Right cardiac atrium (tissue), 5 donors: ENCODE measurements around the gene GALM. TPM values are rescaled to one million over a fixed set of nuclear protein-coding genes. Genes with fewer than 3 reads are reported as not detected.
A peak's percentile ranks its signal among the peaks of the same experiment; 100 is the strongest.
"Not testable (repeated sequence)": the region's sequence is repeated elsewhere in the genome, so short reads cannot be mapped to it uniquely, and the experiment has no call there.

Experiments used
- ATAC-seq, 2 donors: fragments of 200-7000 bp; cut with Tn5 transposase; one replicate each; pipeline versions ENCODE4 v1.8.0 to v1.9.1; 2020; ENCODE audit warnings: moderate library complexity in 2 of 2, mild to moderate bottlenecking in 1 of 2
- DNase-seq, 3 donors: peaks; one replicate each; pipeline ENCODE4 v3.0.0-alpha.2; 2020
- H3K27ac ChIP-seq: one replicate; pipeline ENCODE4 v1.5.1; 2013; ENCODE audit warnings: mild to moderate bottlenecking, low read length, control low read depth, moderate library complexity
- H3K27me3 ChIP-seq: one replicate; pipeline ENCODE4 v1.6.1; 2013; ENCODE audit not compliant: control insufficient read depth, insufficient read depth
- H3K4me1 ChIP-seq: one replicate; pipeline ENCODE4 v1.6.1; 2013; ENCODE audit warnings: low read length; ENCODE audit not compliant: control insufficient read depth, insufficient read depth
- H3K4me3 ChIP-seq: one replicate; pipeline ENCODE4 v1.5.1; 2013; ENCODE audit warnings: low read length, control low read depth
- H3K9me3 ChIP-seq: one replicate; pipeline ENCODE4 v1.6.1; 2013; ENCODE audit warnings: low read length; ENCODE audit not compliant: control insufficient read depth
- WGBS: extraction: QIAGEN DNeasy Blood & Tissue Kit; methylation state at CpG from one replicate; pipeline ENCODE4 v1.1.7; 2013; 5-methylcytosine and 5-hydroxymethylcytosine counted together
- intact Hi-C, 4 donors: fragments of 100-400 bp; cut with DNase I; formaldehyde crosslinking; loops; one replicate each; pipeline versions ENCODE4 v1.11.0 to v1.14.0; 2022 to 2023
- polyA plus RNA-seq: library from polyadenylated mRNA; stranded (reverse); fragments of 200-250 nt; gene quantifications from one replicate; pipeline ENCODE4 v1.2.3, GENCODE V29; 2013
- total RNA-seq, 4 donors: library from RNA; stranded (reverse); fragmentation: NEBNext Ultra II Directional; extraction: Animal tissue kit (Norgen Biotek cat#: 25700); gene quantifications; one replicate each; pipeline ENCODE4 v1.2.1, GENCODE V29; 2021
- donor health status: healthy with polysubstance abuse.
- donor health status: DM: no; HTN: yes; CAD: no.
- donor health status: DM: no; HTN: no; CAD: no.
- donor health status: DM: no; HTN: yes; CAD: no; lungs with severe emphysema.
- donor health status: DM: yes; HTN: yes; CAD: no.

Gene GALM
- total and polyA plus RNA-seq, 5 donors = 11.4 to 23.0 (median 19.6) TPM

- DNase-seq, H3K9me3 ChIP-seq, H3K27me3 ChIP-seq, H3K4me1 ChIP-seq, H3K27ac ChIP-seq, intact Hi-C loops, ATAC-seq, H3K4me3 ChIP-seq: not testable (repeated sequence)
- 88% methylated on average over 1 of the region's 1 CpG for WGBS
Observed at GRCh38 chr2:38714941-38715340, 49.0 kb downstream of the GALM start.

GRCh38 chr2:38716185-38716584, 50.3 kb downstream of the GALM start:
- DNase-seq (no peak), ATAC-seq (no peak)
- intact Hi-C loops = no loop called here
- Histone ChIP-seq H3K4me1 (no peaks in the 10 kb centered on the region), H3K27me3 (no peaks in the 10 kb centered on the region), H3K27ac (no peak overlapping the region), H3K4me3 (no peak overlapping the region), H3K9me3 (no peaks in the 10 kb centered on the region)
- WGBS = 76% methylated on average over 6 of the region's 6 CpGs

GRCh38 chr2:38718601-38719000, 52.7 kb downstream of the GALM start:
- Histone ChIP-seq H3K27ac (no peak overlapping the region), H3K27me3 (no peaks in the 10 kb centered on the region), H3K4me3 (no peak overlapping the region), H3K4me1 (no peaks in the 10 kb centered on the region), H3K9me3 (no peaks in the 10 kb centered on the region)
- 80% methylated on average over 4 of the region's 4 CpGs for WGBS
- DNase-seq (no peak), ATAC-seq (no peak)
- intact Hi-C loops = no loop called here

GRCh38 chr2:38719706-38720105, 53.8 kb downstream of the GALM start:
- no peaks in the 10 kb centered on the region for H3K27me3 ChIP-seq
- no peaks in the 10 kb centered on the region for H3K9me3 ChIP-seq
- DNase-seq = no peak
- H3K27ac ChIP-seq = peak overlapping the region; percentile 16
- intact Hi-C loops = loop anchor here in 3 of 4 donors (5.0 to 10.0 kb wide), 3 partner anchors 55 to 405 kb away; partner anchors contain the start of genes HNRNPLL (in 2 of the 3) and GALM (in 1 of the 3)
- WGBS = 90% methylated on average over 12 of the region's 12 CpGs
- ATAC-seq = no peak
- no peaks in the 10 kb centered on the region for H3K4me1 ChIP-seq
- H3K4me3 ChIP-seq = no peak overlapping the region

- peak; percentile 81 to 93 (median 92) for DNase-seq
- intact Hi-C loops = loop anchor here in 3 of 4 donors (5.0 to 10.0 kb wide), 3 partner anchors 56 to 406 kb away; partner anchors contain the start of genes HNRNPLL (in 2 of the 3) and GALM (in 1 of the 3)
- H3K4me1 ChIP-seq = no peaks in the 10 kb centered on the region
- ATAC-seq = peak; percentile 90 to 93
- H3K9me3 ChIP-seq = no peaks in the 10 kb centered on the region
- 17% methylated on average over 4 of the region's 4 CpGs for WGBS
- no peaks in the 10 kb centered on the region for H3K27me3 ChIP-seq
- no peak overlapping the region for H3K4me3 ChIP-seq
- peak overlapping the region; percentile 94 for H3K27ac ChIP-seq
Observed at GRCh38 chr2:38720613-38721241, 54.8 kb downstream of the GALM start.

- intact Hi-C loops = loop anchor here in 3 of 4 donors (5.0 to 10.0 kb wide), 3 partner anchors 58 to 408 kb away; partner anchors contain the start of genes HNRNPLL (in 2 of the 3) and GALM (in 1 of the 3)
- WGBS = 43% methylated on average over 9 of the region's 9 CpGs
- DNase-seq = no peak
- H3K4me3 ChIP-seq = no peak overlapping the region
- no peaks in the 10 kb centered on the region for H3K4me1 ChIP-seq
- ATAC-seq = peak in 1 of 2 donors; percentile 4
- no peaks in the 10 kb centered on the region for H3K9me3 ChIP-seq
- H3K27ac ChIP-seq = peak overlapping the region; percentile 53
- H3K27me3 ChIP-seq = no peaks in the 10 kb centered on the region
Observed at GRCh38 chr2:38722271-38723061, 56.6 kb downstream of the GALM start.

GRCh38 chr2:38723173-38723572, 57.3 kb downstream of the GALM start:
- no peak overlapping the region for H3K4me3 ChIP-seq
- WGBS = 65% methylated on average over 7 of the region's 7 CpGs
- ATAC-seq (no peak), DNase-seq (no peak)
- peak overlapping the region; percentile 6 for H3K27ac ChIP-seq
- intact Hi-C loops = loop anchor here in 3 of 4 donors (5.0 to 10.0 kb wide), 3 partner anchors 58 to 408 kb away; partner anchors contain the start of genes HNRNPLL (in 2 of the 3) and GALM (in 1 of the 3)
- no peaks in the 10 kb centered on the region for H3K9me3 ChIP-seq
- H3K27me3 ChIP-seq = no peaks in the 10 kb centered on the region
- no peaks in the 10 kb centered on the region for H3K4me1 ChIP-seq

GRCh38 chr2:38727661-38728060, 61.7 kb downstream of the GALM start:
- H3K4me1 ChIP-seq = no peaks in the 10 kb centered on the region
- H3K27ac ChIP-seq = no peak overlapping the region
- no peak overlapping the region for H3K4me3 ChIP-seq
- intact Hi-C loops = loop anchor here (5.0 to 10.0 kb wide), 3 partner anchors 63 to 413 kb away; partner anchors contain the start of gene GALM (in 1 of the 4)
- H3K27me3 ChIP-seq = no peaks in the 10 kb centered on the region
- H3K9me3 ChIP-seq = no peaks in the 10 kb centered on the region
- DNase-seq (no peak), ATAC-seq (no peak)
- 78% methylated on average over 1 of the region's 1 CpG for WGBS

GRCh38 chr2:38728694-38729093, 62.8 kb downstream of the GALM start:
- H3K9me3 ChIP-seq = no peaks in the 10 kb centered on the region
- H3K4me1 ChIP-seq = no peaks in the 10 kb centered on the region
- no peak overlapping the region for H3K27ac ChIP-seq
- 0% methylated on average over 2 of the region's 2 CpGs for WGBS
- ATAC-seq (no peak), DNase-seq (no peak)
- H3K4me3 ChIP-seq = no peak overlapping the region
- no peaks in the 10 kb centered on the region for H3K27me3 ChIP-seq
- intact Hi-C loops = loop anchor here (5.0 to 10.0 kb wide), 3 partner anchors 64 to 414 kb away; partner anchors contain the start of gene GALM (in 1 of the 4)

GRCh38 chr2:38731090-38731489, 65.2 kb downstream of the GALM start:
- over 99% methylated on average over 7 of the region's 7 CpGs for WGBS
- ATAC-seq (no peak), DNase-seq (no peak)
- intact Hi-C loops = loop anchor here in 3 of 4 donors (5.0 to 10.0 kb wide), 4 partner anchors 149 to 414 kb away; no protein-coding TSS in a partner anchor
- Histone ChIP-seq H3K9me3 (no peaks in the 10 kb centered on the region), H3K27ac (no peak overlapping the region), H3K4me1 (peaks cover 2% of the 10 kb centered on the region), H3K27me3 (no peaks in the 10 kb centered on the region), H3K4me3 (no peak overlapping the region)
